Aorta (tissue), 5 donors: ENCODE results near the gene ZFP36L2. TPM values are rescaled to one million over a fixed set of nuclear protein-coding genes. Genes with fewer than 3 reads are reported as not detected.

ENCODE experiments used
- ATAC-seq: fragments of 200-7000 bp; cut with Tn5 transposase; one replicate; pipeline ENCODE4 v1.9.1; 2022; ENCODE audit warnings: moderate library complexity; ENCODE audit not compliant: low FRiP score
- DNase-seq, 2 donors: peaks; one replicate each; pipeline ENCODE4 v3.0.0-alpha.2; 2020
- H3K27ac ChIP-seq, 2 donors: one replicate each; pipeline ENCODE4 v1.5.1; 2013; ENCODE audit warnings: low read length in 2 of 2, mild to moderate bottlenecking in 2 of 2, moderate library complexity in 2 of 2, control low read depth in 1 of 2, inconsistent platforms in 1 of 2, low read depth in 1 of 2
- H3K27me3 ChIP-seq, 2 donors: one replicate each; pipeline ENCODE4 v1.6.1; 2013; ENCODE audit warnings: control low read depth in 1 of 2, low read length in 1 of 2, mild to moderate bottlenecking in 1 of 2, moderate library complexity in 1 of 2; ENCODE audit not compliant: insufficient read depth in 2 of 2, control insufficient read depth in 1 of 2
- H3K36me3 ChIP-seq, 2 donors: one replicate each; pipeline ENCODE4 v1.6.1; 2013; ENCODE audit warnings: control low read depth in 1 of 2, low read length in 1 of 2, mild to moderate bottlenecking in 1 of 2; ENCODE audit not compliant: insufficient read depth in 2 of 2, control insufficient read depth in 1 of 2
- H3K4me1 ChIP-seq, 2 donors: one replicate each; pipeline ENCODE4 v1.6.1; 2013; ENCODE audit warnings: low read length in 2 of 2, control low read depth in 1 of 2, mild to moderate bottlenecking in 1 of 2, moderate library complexity in 1 of 2; ENCODE audit not compliant: insufficient read depth in 2 of 2, control insufficient read depth in 1 of 2
- H3K4me3 ChIP-seq, 2 donors: one replicate each; pipeline ENCODE4 v1.5.1; 2013; ENCODE audit warnings: low read length in 2 of 2, control low read depth in 1 of 2, mild to moderate bottlenecking in 1 of 2
- H3K9me3 ChIP-seq: one replicate; pipeline ENCODE4 v1.6.1; 2013; ENCODE audit warnings: mild to moderate bottlenecking, low read length; ENCODE audit not compliant: control insufficient read depth
- WGBS, 2 donors: extraction: QIAGEN DNeasy Blood & Tissue Kit; methylation state at CpG; one replicate each; pipeline ENCODE4 v1.1.7; 2013; 5-methylcytosine and 5-hydroxymethylcytosine counted together
- intact Hi-C, 2 donors: fragments of 100-400 bp; cut with DNase I; formaldehyde crosslinking; loops; one replicate each; pipeline versions ENCODE4 v1.14.2 to v1.15.0; 2022
- polyA plus RNA-seq, 2 donors: library from polyadenylated mRNA; stranded (reverse); fragments of 200-250 nt; gene quantifications; one replicate each; pipeline ENCODE4 v1.2.3, GENCODE V29; 2013
- total RNA-seq, 2 donors: library from RNA; stranded (reverse); fragmentation: NEBNext Ultra II Directional; extraction: Animal tissue kit (Norgen Biotek cat#: 25700); gene quantifications; one replicate each; pipeline ENCODE4 v1.2.1, GENCODE V29; 2021
- donor health status: healthy with polysubstance abuse.
- donor health status: Bipolar disorder and iron deficiency.
- donor health status: DM: no; HTN: no; CAD: no.
- donor health status: DM: no; HTN: no; CAD: no.
- donor health status: DM: yes; HTN: yes; CAD: no.

The ZFP36L2 gene
- total and polyA plus RNA-seq, 4 donors, result 71.9 to 231 (median 149) TPM

DNA sequence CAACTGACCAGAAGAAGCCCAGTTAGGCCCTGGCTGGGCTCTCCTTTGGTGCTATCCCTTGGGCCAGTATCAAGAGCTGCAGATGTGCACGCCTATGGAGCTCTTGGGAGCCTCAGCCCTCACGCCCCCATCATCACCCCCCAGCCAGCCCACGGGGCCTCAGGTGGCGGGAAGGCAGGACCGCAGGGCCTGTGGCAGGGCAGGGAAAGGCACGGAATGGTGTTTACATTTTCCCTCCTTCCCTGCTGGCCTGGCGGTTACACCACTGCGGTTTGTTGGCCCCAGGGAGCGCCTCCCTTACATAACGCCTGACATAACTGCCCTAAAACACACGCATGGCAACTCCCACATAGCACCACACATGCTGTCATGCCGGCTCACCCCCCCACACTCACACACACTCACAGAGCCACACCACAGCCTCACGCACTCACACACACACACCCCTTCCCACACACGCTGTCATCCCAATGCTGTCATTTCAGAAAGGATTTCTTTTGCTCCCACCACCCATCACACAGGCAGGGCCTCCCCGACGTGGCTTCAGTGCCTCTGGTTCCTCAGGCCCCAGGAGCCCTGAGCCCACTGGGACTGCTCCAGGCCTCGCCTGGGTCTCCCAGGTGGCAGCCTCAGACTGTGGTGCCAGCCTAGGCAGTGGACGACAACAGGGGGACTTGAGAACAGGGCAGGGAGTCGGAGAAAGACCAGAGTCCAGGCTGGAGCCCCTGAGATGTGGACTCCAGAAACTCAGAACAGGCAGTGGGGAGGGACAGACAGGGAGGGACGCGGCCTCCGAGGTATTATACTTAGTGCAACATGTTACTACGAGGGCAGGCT lies 15.7 kb downstream of the ZFP36L2 start:
- no peaks in the 10 kb centered on the region for H3K36me3 ChIP-seq
- intact Hi-C loops, result loop anchor here in 1 of 2 donors (10.0 kb wide), 1 partner anchor 106 kb away; no protein-coding TSS in a partner anchor
- peak; percentile 57 to 74 for DNase-seq
- H3K4me1 ChIP-seq, result no peaks in the 10 kb centered on the region
- no peaks in the 10 kb centered on the region for H3K27me3 ChIP-seq
- 72 to 76% methylated on average over 23 of the region's 23 CpGs for WGBS, 2 donors
- H3K4me3 ChIP-seq, result no peak overlapping the region
- no peak overlapping the region for H3K27ac ChIP-seq
- ATAC-seq, result peak; percentile 64
- no peaks in the 10 kb centered on the region for H3K9me3 ChIP-seq

GRCh38 chr2:43210125-43210466 lies 16.3 kb downstream of the ZFP36L2 start:
- Histone ChIP-seq H3K9me3 (no peaks in the 10 kb centered on the region), H3K4me3 (no peak overlapping the region), H3K27me3 (no peaks in the 10 kb centered on the region), H3K4me1 (no peaks in the 10 kb centered on the region), H3K36me3 (no peaks in the 10 kb centered on the region), H3K27ac (no peak overlapping the region)
- DNase-seq (no peak), ATAC-seq (no peak)
- 90 to 93% methylated on average over 6 of the region's 6 CpGs for WGBS, 2 donors
- intact Hi-C loops, result loop anchor here in 1 of 2 donors (10.0 kb wide), 1 partner anchor 105 kb away; no protein-coding TSS in a partner anchor

DNA sequence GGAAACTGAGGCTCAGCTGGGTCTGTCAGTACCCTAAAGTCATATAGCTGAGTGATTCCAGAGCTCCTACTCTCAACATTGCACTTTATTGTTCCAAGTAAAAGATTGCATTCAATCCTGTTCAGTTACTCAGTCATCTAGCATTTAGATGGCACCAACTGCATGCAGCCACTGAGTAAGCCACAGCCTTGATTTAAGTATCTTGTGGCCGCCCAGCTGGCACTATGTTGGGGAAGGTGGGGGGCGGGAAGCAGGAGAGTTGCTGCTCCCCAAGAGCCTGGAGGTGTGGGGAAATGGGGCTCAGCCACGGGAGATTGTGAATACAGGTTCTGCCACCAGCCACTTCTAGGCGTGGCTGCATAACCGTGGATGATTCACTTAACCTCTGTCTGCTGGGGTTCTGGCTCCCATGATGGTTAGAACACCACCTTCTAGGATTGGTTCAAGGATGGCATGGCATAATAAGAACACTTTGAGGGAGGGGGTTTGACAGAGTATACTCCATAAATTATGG lies 17.1 kb downstream of the ZFP36L2 start:
- H3K4me1 ChIP-seq, result no peaks in the 10 kb centered on the region
- H3K27ac ChIP-seq, result no peak overlapping the region
- WGBS, 2 donors, result 94 to 96% methylated on average over 5 of the region's 5 CpGs

DNA sequence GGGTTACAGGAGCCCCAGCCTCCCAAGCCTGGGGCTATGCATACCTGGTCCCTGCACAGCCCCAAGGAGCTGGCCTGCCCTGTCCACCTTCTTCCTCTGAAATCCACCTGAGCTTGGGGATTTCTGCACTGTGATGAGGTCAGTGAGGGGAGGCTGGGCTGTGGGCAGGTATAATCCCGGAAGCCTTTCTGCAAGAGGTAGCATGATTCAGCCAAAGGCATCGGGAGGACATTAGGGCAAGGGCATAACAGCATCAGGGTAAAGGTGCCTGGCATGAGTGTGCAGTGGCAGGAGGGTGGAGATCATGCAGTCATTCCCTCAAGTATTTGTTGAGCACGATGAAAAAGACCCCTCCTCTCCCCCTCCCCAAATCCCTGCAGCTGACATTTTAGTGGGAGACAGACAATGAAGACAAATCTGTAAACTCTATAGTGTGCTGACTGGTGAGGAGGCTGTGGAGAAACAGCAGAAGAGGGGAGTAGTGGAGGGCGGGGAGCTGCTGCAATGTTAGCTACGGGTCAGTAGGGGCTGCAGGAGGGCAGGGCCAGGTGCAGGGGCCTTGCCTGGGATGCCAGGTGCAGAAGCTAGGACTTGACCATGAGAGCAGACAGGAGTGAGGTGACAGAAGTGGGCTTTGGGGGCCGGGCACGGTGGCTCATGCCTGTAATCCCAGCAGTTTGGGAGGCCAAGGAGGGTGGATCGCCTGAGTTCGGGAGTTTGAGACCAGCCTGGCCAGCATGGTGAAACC lies 18.7 kb downstream of the ZFP36L2 start:
- intact Hi-C loops, result no loop called here

More for the DNA sequence above, 17.1 kb downstream of the ZFP36L2 start:
- no peaks in the 10 kb centered on the region for H3K9me3 ChIP-seq
- no peak overlapping the region for H3K4me3 ChIP-seq
- intact Hi-C loops, result no loop called here
- H3K36me3 ChIP-seq, result no peaks in the 10 kb centered on the region
- DNase-seq (no peak), ATAC-seq (no peak)
- H3K27me3 ChIP-seq, result no peaks in the 10 kb centered on the region

DNA sequence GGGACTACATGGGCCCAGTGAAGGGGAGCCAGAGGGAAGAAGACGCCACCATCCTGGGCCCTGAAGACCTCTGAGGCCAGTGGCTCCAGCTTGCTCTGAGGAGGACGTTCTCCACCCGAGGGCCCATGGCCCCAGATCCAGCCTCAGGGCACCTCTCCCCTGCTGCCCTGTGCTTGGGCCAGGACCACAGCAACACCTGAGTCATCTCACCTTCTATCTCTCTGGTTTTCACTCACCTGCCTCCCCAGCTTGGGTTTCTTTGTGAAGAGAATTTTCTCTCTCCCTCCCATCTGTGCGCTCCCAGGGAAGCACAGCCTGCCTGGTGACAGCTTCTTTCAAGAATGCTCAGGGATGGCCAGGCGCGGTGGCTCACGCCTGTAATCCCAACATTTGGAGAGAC lies 19.8 kb downstream of the ZFP36L2 start:
- Histone ChIP-seq H3K36me3 (no peaks in the 10 kb centered on the region), H3K4me3 (no peak overlapping the region), H3K27me3 (no peaks in the 10 kb centered on the region), H3K4me1 (no peaks in the 10 kb centered on the region), H3K9me3 (no peaks in the 10 kb centered on the region), H3K27ac (no peak overlapping the region)
- DNase-seq (no peak), ATAC-seq (no peak)
- intact Hi-C loops, result no loop called here
- 93 to 96% methylated on average over 7 of the region's 7 CpGs for WGBS, 2 donors

More for the DNA sequence above, 18.7 kb downstream of the ZFP36L2 start:
- no peak for ATAC-seq
- no peaks in the 10 kb centered on the region for H3K36me3 ChIP-seq
- H3K9me3 ChIP-seq, result no peaks in the 10 kb centered on the region
- H3K27ac ChIP-seq, result no peak overlapping the region
- H3K4me3 ChIP-seq, result no peak overlapping the region
- WGBS, 2 donors, result 86% methylated on average over 9 of the region's 9 CpGs
- no peak for DNase-seq
- no peaks in the 10 kb centered on the region for H3K4me1 ChIP-seq
- H3K27me3 ChIP-seq, result no peaks in the 10 kb centered on the region

GRCh38 chr2:43203373-43203772 lies 23.0 kb downstream of the ZFP36L2 start:
- WGBS, 2 donors, result 94 to 95% methylated on average over 11 of the region's 11 CpGs
- no peaks in the 10 kb centered on the region for H3K4me1 ChIP-seq
- no peak overlapping the region for H3K27ac ChIP-seq
- no peaks in the 10 kb centered on the region for H3K36me3 ChIP-seq
- intact Hi-C loops, result no loop called here
- H3K9me3 ChIP-seq, result no peaks in the 10 kb centered on the region
- no peak overlapping the region for H3K4me3 ChIP-seq
- H3K27me3 ChIP-seq, result no peaks in the 10 kb centered on the region
- ATAC-seq (no peak), DNase-seq (no peak)

- 68 to 74% methylated on average over 2 of the region's 2 CpGs for WGBS, 2 donors
- Histone ChIP-seq H3K27me3 (no peaks in the 10 kb centered on the region), H3K9me3 (no peaks in the 10 kb centered on the region), H3K36me3 (no peaks in the 10 kb centered on the region), H3K4me3 (no peak overlapping the region), H3K27ac (no peak overlapping the region), H3K4me1 (no peaks in the 10 kb centered on the region)
- intact Hi-C loops, result no loop called here
- DNase-seq, result no peak
- no peak for ATAC-seq
These were observed 24.1 kb downstream of the ZFP36L2 start for GRCh38 chr2:43202289-43202688.

DNA sequence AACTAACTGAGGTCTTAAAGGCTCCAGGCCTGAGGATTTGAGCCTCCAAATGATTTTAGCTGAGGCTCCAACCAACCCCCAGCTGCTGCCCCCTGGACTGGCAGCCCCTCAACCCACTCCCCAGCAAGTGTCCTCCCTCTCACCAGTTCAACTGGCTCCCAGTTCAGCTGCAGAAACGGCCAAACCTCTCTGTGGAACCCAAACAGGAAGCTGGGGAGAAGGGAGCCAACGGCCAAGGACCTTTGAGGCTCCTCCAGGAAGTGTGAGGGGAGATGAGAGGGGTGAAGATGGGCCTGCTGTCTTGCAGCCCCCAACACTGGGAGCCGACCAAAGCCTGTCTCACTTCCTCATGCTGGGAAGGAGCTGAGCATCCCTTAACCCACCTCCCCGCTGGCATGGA lies 24.9 kb downstream of the ZFP36L2 start:
- 77 to 81% methylated on average over 4 of the region's 4 CpGs for WGBS, 2 donors
- DNase-seq (no peak), ATAC-seq (no peak)
- no peak overlapping the region for H3K4me3 ChIP-seq
- no peak overlapping the region for H3K27ac ChIP-seq
- H3K9me3 ChIP-seq, result no peaks in the 10 kb centered on the region
- no peaks in the 10 kb centered on the region for H3K36me3 ChIP-seq
- intact Hi-C loops, result no loop called here
- no peaks in the 10 kb centered on the region for H3K4me1 ChIP-seq
- no peaks in the 10 kb centered on the region for H3K27me3 ChIP-seq
